Osteoblast (primary cell): ENCODE measurements around the gene PAK5. TPM values are rescaled to one million over a fixed set of nuclear protein-coding genes. Genes with fewer than 3 reads are reported as not detected.

Source experiments
- DNase-seq: peaks from one replicate; pipeline ENCODE4 v3.0.0; 2011; ENCODE audit warnings: low spot score, mixed read lengths; ENCODE audit not compliant: insufficient read length; ENCODE audit errors: missing footprints
- H2AFZ ChIP-seq: 2 replicates; pipeline ENCODE4 v1.6.0; 2011; ENCODE audit warnings: mild to moderate bottlenecking, low read length
- H3K27ac ChIP-seq: 2 replicates; pipeline ENCODE4 v1.5.1; 2011; ENCODE audit warnings: mild to moderate bottlenecking, low read depth, low read length, moderate library complexity
- H3K27me3 ChIP-seq: 2 replicates; pipeline ENCODE4 v1.6.0; 2012; ENCODE audit warnings: mild to moderate bottlenecking, control low read depth, inconsistent platforms, low read length, moderate library complexity; ENCODE audit not compliant: insufficient read depth
- H3K36me3 ChIP-seq: 2 replicates; pipeline ENCODE4 v1.5.1; 2011; ENCODE audit warnings: mild to moderate bottlenecking, low read length, control low read depth, moderate library complexity; ENCODE audit not compliant: insufficient read depth
- H3K4me1 ChIP-seq: 2 replicates; pipeline ENCODE4 v1.5.1; 2011; ENCODE audit warnings: mild to moderate bottlenecking, low read length, control low read depth, moderate library complexity; ENCODE audit not compliant: insufficient read depth
- H3K4me2 ChIP-seq: 2 replicates; pipeline ENCODE4 v1.6.0; 2011; ENCODE audit warnings: mild to moderate bottlenecking, low read length; ENCODE audit not compliant: insufficient read depth
- H3K4me3 ChIP-seq: fragments of 200-600 bp; sonication (generic); 3 replicates; pipeline ENCODE4 v1.5.1; 2012; ENCODE audit warnings: mild to moderate bottlenecking, low read length, inconsistent platforms; ENCODE audit not compliant: insufficient read depth
- H3K79me2 ChIP-seq: 2 replicates; pipeline ENCODE4 v1.6.0; 2012; ENCODE audit warnings: mild to moderate bottlenecking, low read length, control low read depth, inconsistent platforms; ENCODE audit not compliant: insufficient read depth
- H3K9me3 ChIP-seq: 2 replicates; pipeline ENCODE4 v1.5.1; 2011; ENCODE audit warnings: low read depth, low read length, control low read depth
- H4K20me1 ChIP-seq: 2 replicates; pipeline ENCODE4 v1.6.0; 2012; ENCODE audit warnings: mild to moderate bottlenecking, low read length, control low read depth; ENCODE audit not compliant: insufficient read depth
- total RNA-seq: library from RNA; depleted of rRNA; stranded (reverse); fragments of >200 nt; gene quantifications from 2 replicates; pipeline ENCODE4 v1.2.3, GENCODE V29; 2012
- TF ChIP-seq, protein P1 (sequence below): IDR thresholded peaks from 2 replicates; pipeline ENCODE4 v1.5.1; 2011; ENCODE audit warnings: mild to moderate bottlenecking, low read depth, low read length, moderate library complexity; ENCODE audit errors: extremely low read depth

The PAK5 gene
- total RNA-seq, 1 donor, result not detected

DNA sequence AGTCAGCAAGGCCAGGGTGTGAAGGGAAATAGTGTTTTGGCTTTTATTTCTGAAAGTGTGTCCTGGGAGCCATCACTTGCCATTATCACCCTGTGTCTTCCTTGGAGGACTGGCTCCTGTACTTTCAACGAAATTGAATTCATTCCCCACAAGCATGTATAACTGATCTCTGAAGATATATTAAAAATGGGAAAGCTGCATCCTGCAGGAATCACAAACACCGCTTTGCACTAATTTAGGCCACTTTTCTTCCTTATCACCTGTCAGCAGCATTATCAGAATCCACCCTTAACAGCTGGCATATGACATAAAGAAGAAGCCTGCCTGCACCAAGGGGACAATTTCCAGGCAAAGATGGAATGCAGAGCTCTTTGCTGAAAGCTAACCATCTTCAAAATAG, 268.3 kb downstream of the PAK5 start:
- no peaks in the 10 kb centered on the region for H3K36me3 ChIP-seq
- no peaks in the 10 kb centered on the region for H3K9me3 ChIP-seq
- DNase-seq, result peak; percentile 25
- no peaks in the 10 kb centered on the region for H4K20me1 ChIP-seq
- no peak overlapping the region for H3K4me2 ChIP-seq
- no peaks in the 10 kb centered on the region for H3K4me1 ChIP-seq
- no peak overlapping the region for H3K4me3 ChIP-seq
- H2AFZ ChIP-seq, result no peak overlapping the region
- TF ChIP-seq, protein P1, sequence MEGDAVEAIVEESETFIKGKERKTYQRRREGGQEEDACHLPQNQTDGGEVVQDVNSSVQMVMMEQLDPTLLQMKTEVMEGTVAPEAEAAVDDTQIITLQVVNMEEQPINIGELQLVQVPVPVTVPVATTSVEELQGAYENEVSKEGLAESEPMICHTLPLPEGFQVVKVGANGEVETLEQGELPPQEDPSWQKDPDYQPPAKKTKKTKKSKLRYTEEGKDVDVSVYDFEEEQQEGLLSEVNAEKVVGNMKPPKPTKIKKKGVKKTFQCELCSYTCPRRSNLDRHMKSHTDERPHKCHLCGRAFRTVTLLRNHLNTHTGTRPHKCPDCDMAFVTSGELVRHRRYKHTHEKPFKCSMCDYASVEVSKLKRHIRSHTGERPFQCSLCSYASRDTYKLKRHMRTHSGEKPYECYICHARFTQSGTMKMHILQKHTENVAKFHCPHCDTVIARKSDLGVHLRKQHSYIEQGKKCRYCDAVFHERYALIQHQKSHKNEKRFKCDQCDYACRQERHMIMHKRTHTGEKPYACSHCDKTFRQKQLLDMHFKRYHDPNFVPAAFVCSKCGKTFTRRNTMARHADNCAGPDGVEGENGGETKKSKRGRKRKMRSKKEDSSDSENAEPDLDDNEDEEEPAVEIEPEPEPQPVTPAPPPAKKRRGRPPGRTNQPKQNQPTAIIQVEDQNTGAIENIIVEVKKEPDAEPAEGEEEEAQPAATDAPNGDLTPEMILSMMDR, result no peak
- H3K79me2 ChIP-seq, result no peaks in the 10 kb centered on the region
- H3K27ac ChIP-seq, result no peak overlapping the region
- H3K27me3 ChIP-seq, result peaks cover 21% of the 10 kb centered on the region

DNA sequence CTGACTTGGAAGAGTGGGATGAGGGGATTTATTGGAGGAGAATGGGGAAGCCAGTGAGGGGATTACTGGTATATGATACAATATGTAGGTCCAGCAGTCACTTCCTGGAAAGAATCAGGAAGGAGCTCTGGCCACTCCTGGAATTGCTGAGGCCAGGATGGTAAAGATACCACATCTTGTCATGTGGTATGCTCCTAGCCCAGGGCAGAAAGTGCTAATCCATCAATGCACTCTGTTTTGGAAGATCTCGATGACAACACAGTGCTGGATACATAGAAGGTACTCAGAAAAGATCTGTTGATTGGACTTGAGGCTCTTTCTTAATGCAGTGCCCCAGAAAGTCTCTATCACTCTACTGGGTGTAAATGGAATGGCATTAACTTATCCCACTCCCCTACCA, 271.9 kb downstream of the PAK5 start:
- TF ChIP-seq, protein P1, result no peak
- no peaks in the 10 kb centered on the region for H3K9me3 ChIP-seq
- H3K27me3 ChIP-seq, result peaks cover 5% of the 10 kb centered on the region

DNA sequence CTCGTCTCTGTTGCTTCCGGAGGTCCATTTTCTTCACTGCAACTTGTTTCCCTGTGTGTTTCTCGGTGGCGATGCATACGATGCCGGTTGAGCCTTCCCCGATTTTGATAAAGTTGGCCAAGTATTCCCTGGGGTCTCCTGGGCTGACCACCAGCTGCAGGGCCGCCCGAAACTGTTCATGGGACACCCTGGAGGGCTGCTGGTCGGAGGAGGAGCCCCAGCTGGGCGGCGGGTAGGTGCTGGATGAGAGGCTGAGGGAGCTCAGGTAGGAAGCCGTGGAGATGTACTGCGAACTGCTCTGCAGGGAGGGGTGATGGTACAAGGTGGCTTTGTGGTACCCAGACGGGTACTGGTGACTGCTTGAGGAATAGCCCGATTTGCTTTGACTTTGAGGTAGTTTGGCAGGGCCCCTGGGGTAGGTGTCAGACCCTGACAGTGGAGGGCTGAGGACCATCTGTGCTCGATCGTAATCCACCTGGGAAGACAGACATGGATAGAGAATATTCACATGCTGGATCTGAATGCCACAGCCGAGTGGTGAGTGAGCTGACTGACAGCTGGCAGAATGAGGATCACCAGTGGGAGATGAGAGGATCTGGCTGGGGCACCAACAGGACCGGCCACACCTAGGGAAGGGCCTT, 272.8 kb downstream of the PAK5 start:
- H3K9me3 ChIP-seq, result no peaks in the 10 kb centered on the region
- H3K4me1 ChIP-seq, result no peaks in the 10 kb centered on the region
- no peak overlapping the region for H3K27ac ChIP-seq
- no peaks in the 10 kb centered on the region for H3K79me2 ChIP-seq
- no peak for DNase-seq
- no peak overlapping the region for H3K4me2 ChIP-seq
- no peaks in the 10 kb centered on the region for H4K20me1 ChIP-seq
- no peak overlapping the region for H3K4me3 ChIP-seq
- no peaks in the 10 kb centered on the region for H3K36me3 ChIP-seq
- TF ChIP-seq, protein P1, result no peak
- H2AFZ ChIP-seq, result no peak overlapping the region
- H3K27me3 ChIP-seq, result peaks cover 5% of the 10 kb centered on the region

More for the DNA sequence above, 271.9 kb downstream of the PAK5 start:
- Histone ChIP-seq H3K27ac (no peak overlapping the region), H2AFZ (no peak overlapping the region), H3K4me3 (no peak overlapping the region), H3K4me1 (no peaks in the 10 kb centered on the region), H3K36me3 (no peaks in the 10 kb centered on the region), H4K20me1 (no peaks in the 10 kb centered on the region), H3K79me2 (no peaks in the 10 kb centered on the region), H3K4me2 (no peak overlapping the region)
- DNase-seq, result peak; percentile 9

DNA sequence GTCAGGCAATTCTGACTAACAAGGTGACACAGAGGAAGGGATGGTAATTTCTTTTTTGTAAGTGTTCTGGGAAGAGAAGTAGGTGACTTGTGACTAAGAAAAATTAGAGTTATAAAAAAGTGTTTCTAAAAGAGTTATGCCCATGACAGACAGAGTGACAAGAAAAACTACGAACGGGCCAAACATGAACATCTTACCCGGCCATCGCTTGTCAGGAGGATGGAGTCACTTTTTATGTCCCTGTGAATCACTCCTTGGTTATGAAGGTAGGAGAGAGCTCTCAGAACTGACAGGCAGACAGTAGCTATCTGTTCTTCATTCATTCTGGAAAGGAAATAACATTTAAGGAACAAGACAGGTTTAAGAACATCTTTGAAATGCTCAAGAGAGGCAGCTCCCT, 281.5 kb downstream of the PAK5 start:
- no peaks in the 10 kb centered on the region for H4K20me1 ChIP-seq
- no peak overlapping the region for H2AFZ ChIP-seq
- H3K27me3 ChIP-seq, result no peaks in the 10 kb centered on the region
- DNase-seq, result no peak
- H3K4me3 ChIP-seq, result no peak overlapping the region
- H3K4me1 ChIP-seq, result no peaks in the 10 kb centered on the region
- H3K9me3 ChIP-seq, result no peaks in the 10 kb centered on the region
- H3K4me2 ChIP-seq, result no peak overlapping the region
- no peaks in the 10 kb centered on the region for H3K36me3 ChIP-seq
- no peaks in the 10 kb centered on the region for H3K79me2 ChIP-seq
- TF ChIP-seq, protein P1, result no peak
- no peak overlapping the region for H3K27ac ChIP-seq
